ENCODE data around the gene SCFD2.

GRCh38 chr4:53000560-53000959 is 365.3 kb downstream of the SCFD2 start:
- no peak for TF ChIP-seq CTCF (IDR thresholded peaks at IDR 0.05; ENCODE audit: extremely low read depth in 1 of 2, insufficient read depth in 1 of 2, low read depth in 1 of 2, low read length in 2 of 2)
- TF ChIP-seq POLR2A (IDR thresholded peaks at IDR 0.05; ENCODE audit: low read depth, low read length) = no peak
- no peak for TF ChIP-seq MAX (IDR thresholded peaks at IDR 0.05; ENCODE audit: insufficient read depth, insufficient read length)
- no peak for TF ChIP-seq POLR2AphosphoS5 (IDR thresholded peaks at IDR 0.05; ENCODE audit: insufficient read depth, low read depth, low read length)
- TF ChIP-seq EZH2 (IDR thresholded peaks at IDR 0.05; ENCODE audit: borderline replicate concordance, low read depth, low read length, severe bottlenecking) = no peak
- TF ChIP-seq GATA2 (IDR thresholded peaks at IDR 0.05; ENCODE audit: insufficient read depth, insufficient read length, low read depth, low read length) = no peak
